Heart left ventricle (tissue), 13 donors: Measurements from ENCODE around the gene RSPH1.

Experiments
- CTCF ChIP-seq, 12 donors: fragments of 200-600 bp; sonication (generic) in 4 of 12; IDR thresholded peaks; one replicate each; pipeline versions ENCODE4 v1.5.0 to v1.8.0; 2018 to 2022; ENCODE audit warnings: antibody characterized with exemption in 12 of 12, mild to moderate bottlenecking in 5 of 12
- POLR2A ChIP-seq, 2 donors: fragments of 450-650 bp; IDR thresholded peaks; one replicate each; pipeline ENCODE4 v1.6.1; 2017; ENCODE audit warnings: antibody characterized with exemption in 2 of 2, mild to moderate bottlenecking in 2 of 2, moderate library complexity in 2 of 2
- donor health status: ischemic (EF 13 %, LVEDD 7.1; RV severe dilation, severe dysfunction).
- donor health status: DM: no; HTN: yes; CAD: no.
- donor health status: DM: no; HTN: no; CAD: no.
- donor health status: ischemic (EF 25% LVEDD 6.9; RV normal size, moderate dysfunction).
- donor health status: ischemic (EF 25% LVEDD 5.7; RV mildly dilated, moderate dysfunction).
- donor health status: ischemic (EF 35%, LVEDD 5.7; RV mildly dilated, moderate dysfunction).
- donor health status: nonischemic (EF 11% LVEDD 7.7; RV severe dilation, severe dysfunction).
- donor health status: DM: yes; HTN: yes; CAD: no.
- donor health status: PGD.
- donor health status: ischemic (EF 29% LVEDD 5.4; RV normal size, mild dysfunction).
- donor health status: nonischemic (EF 23%, LVEDD 6.1; RV moderate dilation, normal function).

- TF ChIP-seq POLR2A (IDR thresholded peaks at IDR 0.05) = no peak
- no peak for TF ChIP-seq CTCF (IDR thresholded peaks at IDR 0.05)
Measured at GRCh38 chr21:42533306-42533962, 37.4 kb upstream of the RSPH1 start.
